GM19043 (cell line): ENCODE data around the gene S100A5.
"Not testable (repeated sequence)": the region's sequence is repeated elsewhere in the genome, so short reads cannot be mapped to it uniquely, and the experiment has no call there.

ENCODE experiments used
- ATAC-seq: cut with Tn5 transposase; IDR thresholded peaks from one replicate; pipeline ENCODE4 v1.9.1; 2021; ENCODE audit warnings: low read depth; ENCODE audit not compliant: unreplicated experiment

The S100A5 gene

GRCh38 chr1:153540394-153541361, at the start of gene S100A5:
Gene S100A5 (minus strand): TSS chr1:153540934. CDS start chr1:153540191, 743 bp downstream.
- ATAC-seq: no peak

- ATAC-seq: no peak
Observed at GRCh38 chr1:153588482-153588881, 47.7 kb upstream of the S100A5 start.

DNA sequence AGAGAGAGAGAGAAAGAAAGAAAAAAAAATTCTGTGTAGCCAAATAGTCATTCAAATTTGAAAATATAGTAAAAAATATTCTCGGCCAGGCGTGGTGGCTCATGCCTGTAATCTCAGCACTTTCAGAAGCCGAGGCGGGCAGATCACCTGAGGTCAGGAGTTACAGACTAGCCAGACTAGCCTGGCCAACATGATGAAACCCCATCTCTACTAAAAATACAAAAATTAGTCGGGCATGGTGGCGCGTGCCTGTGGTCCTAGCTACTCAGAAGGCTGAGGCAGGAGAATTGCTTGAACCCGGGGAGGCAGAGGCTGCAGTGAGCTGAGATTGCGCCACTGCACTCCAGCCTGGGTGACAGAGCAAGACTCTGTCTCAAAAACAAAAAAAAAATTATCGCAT, 47.3 kb upstream of the S100A5 start:
- not testable (repeated sequence) for ATAC-seq

GRCh38 chr1:153587314-153587713, 46.6 kb upstream of the S100A5 start:
- ATAC-seq: no peak

DNA sequence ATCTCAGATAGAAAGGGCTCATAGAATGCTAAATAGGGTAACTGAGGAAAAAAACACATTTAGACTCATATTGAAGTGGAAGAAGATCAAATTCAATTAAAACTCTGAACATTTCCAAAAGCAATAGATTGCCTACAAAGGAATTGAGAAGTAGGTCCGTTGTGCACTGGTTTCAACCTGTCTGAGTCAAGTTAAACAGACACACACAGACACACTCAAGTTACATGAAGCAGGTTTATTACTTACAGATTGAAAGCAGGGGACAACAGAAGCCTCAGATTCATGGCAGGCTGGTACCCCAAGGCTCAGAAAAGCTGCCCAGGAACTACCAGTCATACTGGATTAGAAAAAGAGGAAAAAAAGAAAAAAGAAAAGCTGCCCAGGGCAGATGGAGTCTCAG, 45.6 kb upstream of the S100A5 start:
- ATAC-seq: no peak

DNA sequence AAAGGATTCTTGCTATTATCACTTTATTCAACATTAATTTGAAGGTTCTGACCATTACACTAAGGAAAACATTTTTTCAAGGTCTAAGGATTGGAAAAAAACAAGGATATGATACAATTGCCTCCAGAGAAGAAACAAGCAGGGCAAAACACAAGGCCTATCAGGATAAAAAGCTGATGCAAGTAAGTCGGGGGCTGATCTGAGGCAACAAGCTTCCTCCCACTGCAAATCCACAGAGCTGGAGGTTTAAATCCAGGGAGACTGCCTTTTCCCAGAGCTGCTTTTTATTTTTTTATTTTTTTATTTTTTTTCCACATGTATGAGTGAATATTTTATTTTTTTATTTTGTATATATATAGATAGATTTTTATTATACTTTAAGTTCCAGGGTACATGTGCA, 44.3 kb upstream of the S100A5 start:
- ATAC-seq: no peak

GRCh38 chr1:153583976-153584375, 43.2 kb upstream of the S100A5 start:
- ATAC-seq: no peak

DNA sequence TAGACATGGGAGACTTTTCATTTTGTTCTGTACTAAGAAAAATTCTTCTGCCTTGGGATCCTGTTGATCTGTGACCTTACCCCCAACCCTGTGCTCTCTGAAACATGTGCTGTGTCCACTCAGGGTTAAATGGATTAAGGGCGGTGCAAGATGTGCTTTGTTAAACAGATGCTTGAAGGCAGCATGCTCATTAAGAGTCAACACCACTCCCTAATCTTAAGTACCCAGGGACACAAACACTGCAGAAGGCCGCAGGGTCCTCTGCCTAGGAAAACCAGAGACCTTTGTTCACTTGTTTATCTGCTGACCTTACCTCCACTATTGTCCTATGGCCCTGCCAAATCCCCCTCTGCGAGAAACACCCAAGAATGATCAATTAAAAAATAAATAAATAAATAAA, 42.8 kb upstream of the S100A5 start:
- not testable (repeated sequence) for ATAC-seq

GRCh38 chr1:153582836-153583235, 42.1 kb upstream of the S100A5 start:
- not testable (repeated sequence) for ATAC-seq

GRCh38 chr1:153578936-153579335, 38.2 kb upstream of the S100A5 start:
- no peak for ATAC-seq

DNA sequence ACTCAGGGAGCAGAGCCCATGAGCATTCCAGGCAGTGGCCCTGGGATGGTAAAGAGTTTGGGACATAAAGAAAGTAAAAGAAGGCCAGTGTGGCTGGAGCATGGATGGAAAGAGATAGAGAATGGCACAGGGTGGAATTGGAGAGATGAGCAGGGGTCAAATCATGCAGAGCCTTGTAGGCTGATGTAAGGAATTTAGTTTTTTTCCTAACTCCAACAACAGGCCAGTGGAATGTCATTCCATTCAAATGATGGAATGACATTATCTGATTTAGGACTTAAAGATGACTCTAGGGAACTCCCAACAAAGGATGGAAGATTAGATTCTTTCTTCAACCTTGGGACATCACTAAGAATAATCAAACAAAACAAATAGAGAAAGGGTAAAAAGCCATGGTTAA, 37.8 kb upstream of the S100A5 start:
- no peak for ATAC-seq

- no peak for ATAC-seq
Observed at GRCh38 chr1:153577624-153578051, 36.9 kb upstream of the S100A5 start.

GRCh38 chr1:153577138-153577537, 36.4 kb upstream of the S100A5 start:
- ATAC-seq: no peak

DNA sequence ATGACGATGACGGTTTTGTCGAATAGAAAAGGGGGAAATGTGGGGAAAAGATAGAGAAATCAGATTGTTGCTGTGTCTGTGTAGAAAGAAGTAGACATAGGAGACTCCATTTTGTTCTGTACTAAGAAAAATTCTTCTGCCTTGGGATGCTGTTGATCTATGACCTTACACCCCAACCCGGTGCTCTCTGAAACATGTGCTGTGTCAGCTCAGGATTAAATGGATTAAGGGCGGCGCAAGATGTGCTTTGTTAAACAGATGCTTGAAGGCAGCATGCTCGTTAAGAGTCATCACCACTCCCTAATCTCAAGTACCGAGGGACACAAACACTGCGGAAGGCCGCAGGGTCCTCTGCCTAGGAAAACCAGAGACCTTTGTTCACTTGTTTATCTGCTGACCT, 34.8 kb upstream of the S100A5 start:
- not testable (repeated sequence) for ATAC-seq

DNA sequence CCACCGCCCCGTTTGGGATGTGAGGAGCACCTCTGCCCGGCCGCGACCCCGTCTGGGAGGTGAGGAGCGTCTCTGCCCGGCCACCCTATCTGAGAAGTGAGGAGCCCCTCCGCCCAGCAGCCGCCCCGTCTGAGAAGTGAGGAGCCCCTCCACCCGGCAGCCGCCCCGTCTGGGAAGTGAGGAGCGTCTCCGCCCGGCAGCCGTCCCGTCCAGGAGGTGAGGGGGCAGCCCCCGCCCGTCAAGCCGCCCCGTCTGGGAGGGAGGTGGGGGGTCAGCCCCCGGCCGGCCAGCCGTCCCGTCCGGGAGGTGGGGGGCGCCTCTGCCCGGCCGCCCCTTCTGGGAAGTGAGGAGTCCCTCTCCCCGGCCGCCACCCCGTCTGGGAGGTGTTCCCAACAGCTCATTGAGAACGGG, 34.4 kb upstream of the S100A5 start:
- not testable (repeated sequence) for ATAC-seq

- no peak for ATAC-seq
Observed at GRCh38 chr1:153573351-153573750, 32.6 kb upstream of the S100A5 start.

DNA sequence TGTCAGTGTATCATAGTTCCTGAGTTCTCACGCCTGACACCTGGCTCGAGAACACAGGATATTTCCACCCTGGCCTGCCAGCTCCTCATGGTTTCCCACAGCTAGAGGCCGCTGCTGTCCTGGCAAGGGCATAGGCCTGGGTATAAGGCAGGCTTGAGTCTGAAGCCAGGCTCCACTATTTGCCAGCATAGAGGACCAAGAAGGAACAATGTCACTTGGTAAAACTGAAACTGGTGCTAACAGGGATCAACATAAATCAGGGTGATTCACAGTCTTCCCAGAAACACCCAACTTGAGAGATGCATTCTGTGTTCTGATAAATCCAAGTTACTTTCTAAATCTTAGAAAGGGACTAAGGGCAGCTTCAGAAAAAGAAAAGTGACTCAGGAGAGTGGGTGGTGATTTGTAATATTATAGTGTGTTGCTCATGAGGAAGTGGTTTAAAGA, 31.9 kb upstream of the S100A5 start:
- ATAC-seq: no peak

DNA sequence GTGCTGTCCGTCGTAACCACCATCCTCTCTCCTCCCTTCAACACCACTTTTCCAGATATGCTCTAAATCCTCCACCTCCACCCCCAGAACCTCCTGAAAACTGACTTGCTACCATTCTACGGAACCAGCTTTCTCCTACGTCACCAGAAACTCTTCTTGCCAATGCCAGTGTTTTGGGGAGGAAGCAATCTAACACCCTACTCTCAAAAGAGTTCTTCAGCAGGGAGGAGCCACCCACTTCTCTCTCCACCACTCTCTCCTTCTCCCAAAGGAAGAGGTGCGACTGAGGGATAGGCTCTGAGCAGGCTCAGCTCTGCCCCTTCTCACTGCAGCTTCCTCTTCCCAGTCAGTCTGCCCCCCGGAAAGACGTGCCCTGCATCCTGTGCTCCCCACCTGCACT, 31.0 kb upstream of the S100A5 start:
- ATAC-seq: no peak

GRCh38 chr1:153570874-153571273, 30.1 kb upstream of the S100A5 start:
- no peak for ATAC-seq

DNA sequence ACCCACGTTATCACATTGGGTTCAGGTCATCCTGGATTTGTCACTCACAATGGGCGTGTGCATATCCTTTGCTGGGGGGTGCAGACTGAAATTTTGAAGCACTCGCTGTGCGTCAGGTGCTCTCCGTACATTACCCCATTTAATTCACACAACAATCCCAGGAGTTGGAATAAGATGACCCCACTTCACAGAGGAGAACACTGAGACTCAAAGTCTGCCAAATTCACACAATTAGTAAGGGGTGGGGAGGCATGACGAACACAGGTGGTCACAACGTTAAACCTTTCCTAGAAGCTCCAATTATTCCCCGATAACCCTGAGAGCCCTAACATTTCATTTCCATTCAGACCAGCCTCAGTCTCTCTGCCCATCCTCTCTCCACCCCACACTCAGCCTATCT, 28.7 kb upstream of the S100A5 start:
- no peak for ATAC-seq

GRCh38 chr1:153568367-153569099, 27.8 kb upstream of the S100A5 start:
- no peak for ATAC-seq
